ENCODE results near the gene SLC12A8. TPM values are rescaled to one million over a fixed set of nuclear protein-coding genes. Genes with fewer than 3 reads are reported as not detected.

Gene SLC12A8
- total RNA-seq, 1 experiment from 2014 or later: 7.1 TPM

DNA sequence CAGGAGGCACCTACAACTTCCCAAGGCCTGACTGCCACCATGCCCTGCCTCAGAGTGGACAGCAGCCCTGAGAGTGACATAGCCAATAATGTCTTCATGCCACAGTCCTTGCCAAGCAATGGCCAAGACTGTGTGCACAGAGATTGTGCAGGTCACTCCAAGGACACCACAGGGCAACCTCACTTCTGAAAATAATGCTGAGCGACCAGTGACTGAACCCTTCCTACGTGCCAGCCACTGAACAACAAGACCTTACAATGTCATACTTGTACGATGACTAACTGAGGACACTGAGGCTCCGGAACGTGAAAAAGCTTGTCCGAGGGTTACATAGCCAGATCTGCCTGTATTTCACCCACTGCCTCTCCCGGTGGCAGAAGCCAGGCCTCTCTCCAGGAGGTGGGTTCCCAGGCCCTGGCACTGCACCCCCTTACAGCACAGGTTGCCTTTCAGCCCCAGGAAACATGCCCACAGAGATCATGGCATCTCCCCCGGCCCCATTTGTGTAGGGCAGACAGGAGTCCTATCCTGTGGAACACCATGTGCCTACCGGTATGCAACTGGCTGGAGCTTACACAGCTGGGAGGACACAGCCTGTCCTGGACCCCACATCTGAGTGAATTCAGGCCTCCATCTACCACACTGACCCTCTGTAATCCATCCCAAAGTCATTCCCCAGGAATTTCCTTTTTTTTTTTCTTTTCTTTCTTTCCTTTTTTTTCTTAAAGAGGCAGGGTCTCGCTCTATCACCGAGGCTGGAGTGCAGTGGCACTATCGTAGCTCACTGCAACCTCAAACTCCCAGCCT, 72.3 kb downstream of the SLC12A8 start:
- no peak for DNase-seq (ENCODE audit: low spot score)
- ChIA-PET POLR2A (ENCODE audit: low non-redundant PET) (interaction anchor here (0.6 kb wide), 1 partner anchor 207 kb away, joined by 3 read pairs; no protein-coding TSS in a partner anchor), CTCF (no interaction called here)
- BruUV-seq (replicated peaks): no TSS peak
- H3K4me1 ChIP-seq (ENCODE audit: insufficient read depth, low read length, poor library complexity, severe bottlenecking): peaks cover 6% of the 10 kb centered on the region
- H3K27me3 ChIP-seq (replicated peaks; ENCODE audit: insufficient read depth, low read depth, low read length, poor library complexity): no peaks in the 10 kb centered on the region
- no peak overlapping the region for H3K27ac ChIP-seq (ENCODE audit: low read depth, low read length, poor library complexity, severe bottlenecking)
- H3K36me3 ChIP-seq (ENCODE audit: insufficient read depth, low read length, poor library complexity, severe bottlenecking): no peaks in the 10 kb centered on the region
- no peak for TF ChIP-seq EZH2 (IDR thresholded peaks at IDR 0.05; ENCODE audit: borderline replicate concordance, low read depth, low read length, poor library complexity, severe bottlenecking)
- TF ChIP-seq, protein P1, sequence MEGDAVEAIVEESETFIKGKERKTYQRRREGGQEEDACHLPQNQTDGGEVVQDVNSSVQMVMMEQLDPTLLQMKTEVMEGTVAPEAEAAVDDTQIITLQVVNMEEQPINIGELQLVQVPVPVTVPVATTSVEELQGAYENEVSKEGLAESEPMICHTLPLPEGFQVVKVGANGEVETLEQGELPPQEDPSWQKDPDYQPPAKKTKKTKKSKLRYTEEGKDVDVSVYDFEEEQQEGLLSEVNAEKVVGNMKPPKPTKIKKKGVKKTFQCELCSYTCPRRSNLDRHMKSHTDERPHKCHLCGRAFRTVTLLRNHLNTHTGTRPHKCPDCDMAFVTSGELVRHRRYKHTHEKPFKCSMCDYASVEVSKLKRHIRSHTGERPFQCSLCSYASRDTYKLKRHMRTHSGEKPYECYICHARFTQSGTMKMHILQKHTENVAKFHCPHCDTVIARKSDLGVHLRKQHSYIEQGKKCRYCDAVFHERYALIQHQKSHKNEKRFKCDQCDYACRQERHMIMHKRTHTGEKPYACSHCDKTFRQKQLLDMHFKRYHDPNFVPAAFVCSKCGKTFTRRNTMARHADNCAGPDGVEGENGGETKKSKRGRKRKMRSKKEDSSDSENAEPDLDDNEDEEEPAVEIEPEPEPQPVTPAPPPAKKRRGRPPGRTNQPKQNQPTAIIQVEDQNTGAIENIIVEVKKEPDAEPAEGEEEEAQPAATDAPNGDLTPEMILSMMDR (conservative IDR thresholded peaks at IDR 0.05; ENCODE audit: low read depth, low read length): no peak
- no peaks in the 10 kb centered on the region for H3K9me3 ChIP-seq (ENCODE audit: low read depth, low read length, poor library complexity, severe bottlenecking)
- intact Hi-C loops (cut with micrococcal nuclease; ENCODE audit: unreplicated experiment): no loop called here
- H3K4me3 ChIP-seq (ENCODE audit: low read depth, low read length, poor library complexity, severe bottlenecking): no peak overlapping the region

DNA sequence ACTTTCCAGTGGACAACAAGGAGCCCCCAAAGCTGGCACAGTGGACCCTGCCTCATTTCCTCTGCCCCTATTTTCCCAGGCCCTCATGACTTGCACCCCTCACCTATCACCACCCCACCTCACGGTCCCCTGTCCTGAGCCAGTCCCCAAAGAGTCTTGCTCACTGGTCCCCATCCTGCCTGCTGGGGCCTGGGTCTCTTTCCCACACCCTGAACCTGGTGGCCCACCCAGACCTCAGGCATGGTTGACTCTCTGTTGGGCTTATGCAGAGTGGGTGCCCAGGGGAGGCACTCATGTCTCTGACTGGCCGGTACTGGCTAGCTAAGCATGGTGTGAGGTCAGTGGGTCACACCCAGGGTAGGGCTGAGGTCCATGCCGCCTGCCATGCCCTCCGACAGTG, 73.2 kb downstream of the SLC12A8 start:
- no peak for TF ChIP-seq EZH2 (IDR thresholded peaks at IDR 0.05; ENCODE audit: borderline replicate concordance, low read depth, low read length, poor library complexity, severe bottlenecking)
- TF ChIP-seq, protein P1 (conservative IDR thresholded peaks at IDR 0.05; ENCODE audit: low read depth, low read length): no peak
- ChIA-PET POLR2A (ENCODE audit: low non-redundant PET) (no interaction called here), CTCF (no interaction called here)
- H3K27me3 ChIP-seq (replicated peaks; ENCODE audit: insufficient read depth, low read depth, low read length, poor library complexity): no peaks in the 10 kb centered on the region
- no peak overlapping the region for H3K4me3 ChIP-seq (ENCODE audit: low read depth, low read length, poor library complexity, severe bottlenecking)
- H3K4me1 ChIP-seq (ENCODE audit: insufficient read depth, low read length, poor library complexity, severe bottlenecking): peaks cover 6% of the 10 kb centered on the region
- H3K27ac ChIP-seq (ENCODE audit: low read depth, low read length, poor library complexity, severe bottlenecking): no peak overlapping the region
- H3K9me3 ChIP-seq (ENCODE audit: low read depth, low read length, poor library complexity, severe bottlenecking): no peaks in the 10 kb centered on the region
- H3K36me3 ChIP-seq (ENCODE audit: insufficient read depth, low read length, poor library complexity, severe bottlenecking): no peaks in the 10 kb centered on the region
- DNase-seq (ENCODE audit: low spot score): no peak
- no TSS peak for BruUV-seq (replicated peaks)
- intact Hi-C loops (cut with micrococcal nuclease; ENCODE audit: unreplicated experiment): no loop called here

DNA sequence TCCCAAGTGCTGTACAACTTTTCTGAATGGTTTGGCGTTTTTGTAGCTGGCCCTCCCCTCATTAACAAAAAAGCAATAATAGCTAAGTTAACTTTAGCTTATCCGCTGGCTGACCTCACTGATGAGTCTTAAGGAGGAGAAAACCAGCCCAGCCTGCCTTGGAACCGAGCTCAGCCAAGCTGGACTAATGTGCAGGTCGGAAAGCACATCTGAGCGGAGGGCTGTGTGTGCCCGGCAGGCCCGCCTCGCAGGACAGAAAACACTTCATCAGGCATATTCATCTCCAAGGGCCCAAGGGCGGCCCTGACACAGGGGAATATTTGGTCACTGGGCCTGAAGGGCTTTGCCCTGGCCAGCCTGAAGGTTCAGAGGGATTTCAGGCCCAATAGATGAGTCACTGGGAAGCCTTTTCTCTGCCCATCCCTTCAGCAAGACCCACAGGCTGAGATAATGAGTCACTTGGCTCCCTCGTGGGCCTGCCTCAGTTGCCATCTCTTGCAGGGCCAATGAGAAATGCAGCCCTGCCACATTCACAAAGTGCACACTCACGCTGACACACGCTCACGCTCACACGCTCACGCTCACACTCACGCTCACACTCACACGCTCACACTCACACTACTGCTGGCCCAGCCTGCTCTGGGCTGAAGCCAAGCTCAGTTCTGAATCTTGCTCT, 75.1 kb downstream of the SLC12A8 start:
- ChIA-PET CTCF (no interaction called here), POLR2A (ENCODE audit: low non-redundant PET) (no interaction called here)
- intact Hi-C loops (cut with micrococcal nuclease; ENCODE audit: unreplicated experiment): no loop called here
- no TSS peak for BruUV-seq (replicated peaks)
- H3K27me3 ChIP-seq (replicated peaks; ENCODE audit: insufficient read depth, low read depth, low read length, poor library complexity): no peaks in the 10 kb centered on the region
- DNase-seq (ENCODE audit: low spot score): no peak
- no peaks in the 10 kb centered on the region for H3K4me1 ChIP-seq (ENCODE audit: insufficient read depth, low read length, poor library complexity, severe bottlenecking)
- no peaks in the 10 kb centered on the region for H3K36me3 ChIP-seq (ENCODE audit: insufficient read depth, low read length, poor library complexity, severe bottlenecking)
- no peak overlapping the region for H3K27ac ChIP-seq (ENCODE audit: low read depth, low read length, poor library complexity, severe bottlenecking)
- H3K9me3 ChIP-seq (ENCODE audit: low read depth, low read length, poor library complexity, severe bottlenecking): no peaks in the 10 kb centered on the region
- H3K4me3 ChIP-seq (ENCODE audit: low read depth, low read length, poor library complexity, severe bottlenecking): no peak overlapping the region
- TF ChIP-seq, protein P1 (conservative IDR thresholded peaks at IDR 0.05; ENCODE audit: low read depth, low read length): no peak
- no peak for TF ChIP-seq EZH2 (IDR thresholded peaks at IDR 0.05; ENCODE audit: borderline replicate concordance, low read depth, low read length, poor library complexity, severe bottlenecking)
